Lung (tissue), 16 donors: Measurements from ENCODE around the gene APBA2. TPM values are rescaled to one million over a fixed set of nuclear protein-coding genes. Genes with fewer than 3 reads are reported as not detected.
A peak's percentile ranks its signal among the peaks of the same experiment; 100 is the strongest.
"Not testable (repeated sequence)": the region's sequence is repeated elsewhere in the genome, so short reads cannot be mapped to it uniquely, and the experiment has no call there.

ENCODE experiments used
- ATAC-seq: fragments of 200-7000 bp; cut with Tn5 transposase; one replicate; pipeline ENCODE4 v1.9.1; 2020; ENCODE audit warnings: moderate number of reproducible peaks; ENCODE audit not compliant: insufficient read depth, low FRiP score
- DNase-seq, 3 donors: peaks; one replicate each; pipeline ENCODE4 v3.0.0-alpha.2; 2013 to 2017
- H3K27ac ChIP-seq, 2 donors: one replicate each; pipeline ENCODE4 v1.5.1; 2013; ENCODE audit warnings: mild to moderate bottlenecking in 2 of 2, moderate library complexity in 2 of 2, control low read depth in 1 of 2, inconsistent platforms in 1 of 2, low read depth in 1 of 2, low read length in 1 of 2
- H3K27me3 ChIP-seq, 3 donors: one replicate each; pipeline ENCODE4 v1.5.1; 2013; ENCODE audit warnings: low read length in 2 of 3; ENCODE audit not compliant: control insufficient read depth in 3 of 3, insufficient read depth in 3 of 3
- H3K36me3 ChIP-seq, 4 donors: one replicate each; pipeline ENCODE4 v1.5.1; 2013; ENCODE audit warnings: low read length in 4 of 4, mild to moderate bottlenecking in 1 of 4, moderate library complexity in 1 of 4; ENCODE audit not compliant: control insufficient read depth in 4 of 4, insufficient read depth in 4 of 4
- H3K4me1 ChIP-seq, 5 donors: one replicate each; pipeline ENCODE4 v1.5.1; 2013; ENCODE audit warnings: low read length in 5 of 5, mild to moderate bottlenecking in 2 of 5, moderate library complexity in 1 of 5; ENCODE audit not compliant: control insufficient read depth in 5 of 5, insufficient read depth in 5 of 5
- H3K4me3 ChIP-seq: one replicate; pipeline ENCODE4 v1.5.1; 2013; ENCODE audit warnings: mild to moderate bottlenecking, control low read depth, moderate library complexity
- H3K9ac ChIP-seq, 2 donors: one replicate each; pipeline ENCODE4 v1.5.1; 2013; ENCODE audit warnings: low read length in 2 of 2, control low read depth in 1 of 2; ENCODE audit not compliant: insufficient read depth in 1 of 2
- H3K9me3 ChIP-seq, 4 donors: one replicate each; pipeline ENCODE4 v1.5.1; 2013; ENCODE audit warnings: low read length in 3 of 4, mild to moderate bottlenecking in 1 of 4, moderate library complexity in 1 of 4; ENCODE audit not compliant: control insufficient read depth in 4 of 4, insufficient read depth in 3 of 4
- CTCF ChIP-seq: IDR thresholded peaks from 2 replicates; pipeline ENCODE4 v1.5.1; 2012; ENCODE audit warnings: mild to moderate bottlenecking; ENCODE audit errors: control extremely low read depth, extremely low read depth
- WGBS, 2 donors: extraction: QIAGEN DNeasy Blood & Tissue Kit; methylation state at CpG; one replicate each; pipeline ENCODE4 v1.1.7; 2013; 5-methylcytosine and 5-hydroxymethylcytosine counted together
- long read RNA-seq, 5 donors: transcript quantifications; one replicate each; lab custom pipeline, GENCODE V29; 2026
- polyA plus RNA-seq, 2 donors: library from polyadenylated mRNA; stranded (reverse); fragments of 200-250 nt; gene quantifications; one replicate each; pipeline ENCODE4 v1.2.1, GENCODE V29; 2013
- total RNA-seq, 2 donors: library from RNA; depleted of rRNA in 1 of 2; stranded (reverse); fragments of >200 nt in 1 of 2; gene quantifications; one replicate each; pipeline ENCODE4 v1.2.1, GENCODE V29; 2014 to 2021
- donor health status: control.
- donor health status: control.
- donor health status: Bipolar disorder and iron deficiency.
- donor health status: healthy.
- donor health status: DM: yes; HTN: yes; CAD: no.

APBA2 gene
- 10 to 100 TPM in 1 of 2 donors, 1 to 10 TPM in 1; 5.2 to 18.3 TPM for total RNA-seq
- 1 to 10 TPM; 1.6 to 3.7 TPM for polyA plus RNA-seq
- long read RNA-seq, donor 1: 0 reads
- long read RNA-seq, donor 2: 0 reads
- long read RNA-seq, donor 3: 0 reads
- long read RNA-seq, donor 4: 0 reads
- long read RNA-seq, donor 5: 0 reads

GRCh38 chr15:28885630-28886430 lies at the start of gene APBA2:
APBA2 (plus strand) TSS chr15:28885974; CDS start chr15:29053885, 167,911 bp downstream.
- no peak for TF ChIP-seq CTCF
- DNase-seq (peak in 2 of 3 donors; percentile 68 to 71), ATAC-seq (peak; percentile 49)
- H3K36me3 ChIP-seq: no peaks in the 10 kb centered on the region
- H3K9me3 ChIP-seq: peaks cover 0 to 2% (median 0%) of the 10 kb centered on the region in 4 donors
- no peak within 1 kb of the TSS for H3K27ac ChIP-seq
- H3K27me3 ChIP-seq: peaks cover 0 to 6% (median 0%) of the 10 kb centered on the region in 3 donors
- H3K9ac ChIP-seq: peak within 1 kb of the TSS in 1 of 2 donors; percentile 10
- 0 to 1% methylated on average over 45 to 109 of the region's 109 CpGs for WGBS, 2 donors
- peak within 1 kb of the TSS; percentile 32 for H3K4me3 ChIP-seq
- peaks cover 0 to 21% (median 4%) of the 10 kb centered on the region in 5 donors for H3K4me1 ChIP-seq

DNA sequence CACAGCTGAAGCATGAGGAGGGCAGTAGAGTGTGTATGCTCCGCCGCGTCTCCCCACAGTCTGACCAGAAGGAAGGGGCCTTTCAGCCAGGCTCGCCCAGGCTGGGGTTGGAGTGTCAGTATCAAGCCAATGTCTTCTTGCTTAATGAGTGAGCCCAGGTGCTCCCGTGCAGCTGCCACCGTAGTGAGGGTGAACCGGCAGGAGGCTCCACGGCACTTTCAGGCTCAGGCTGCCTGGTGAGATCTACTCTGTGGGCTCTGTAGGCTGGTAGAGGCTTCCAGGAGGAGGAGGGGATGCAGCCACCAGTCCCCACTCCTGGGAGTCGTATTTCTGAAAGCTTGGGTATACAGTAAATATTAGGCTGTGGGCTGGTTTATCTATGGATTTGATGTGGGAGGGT lies 45.5 kb upstream of the APBA2 start:
- H3K4me1 ChIP-seq, H3K4me3 ChIP-seq, H3K27me3 ChIP-seq, H3K9ac ChIP-seq, H3K36me3 ChIP-seq, DNase-seq, H3K27ac ChIP-seq, H3K9me3 ChIP-seq, ATAC-seq: not testable (repeated sequence)
- 86 to 98% methylated on average over 4 to 8 of the region's 9 CpGs for WGBS, 2 donors

DNA sequence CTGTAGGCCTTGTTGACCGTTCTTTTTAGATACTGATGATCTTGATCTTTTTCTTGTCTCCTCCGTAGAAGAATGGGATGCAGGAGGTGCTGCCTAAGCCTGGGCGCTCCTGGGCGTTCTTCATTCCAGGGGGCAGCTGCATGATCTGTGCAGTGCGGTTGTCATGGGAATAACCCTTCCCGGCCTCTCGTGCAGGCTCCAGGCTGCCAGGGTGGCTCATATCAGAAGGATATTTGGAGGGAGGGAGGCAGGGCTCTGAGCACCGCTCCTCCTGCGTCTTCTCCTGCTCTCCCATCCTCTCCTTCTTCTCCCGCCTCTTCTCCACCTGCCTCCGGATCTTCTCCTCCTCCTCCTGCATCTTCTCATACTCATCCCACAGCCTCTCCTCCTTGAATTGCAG lies 43.6 kb upstream of the APBA2 start:
- not testable (repeated sequence) for ATAC-seq, H3K4me3 ChIP-seq, H3K27ac ChIP-seq, H3K36me3 ChIP-seq, H3K9me3 ChIP-seq, H3K27me3 ChIP-seq, H3K9ac ChIP-seq, DNase-seq, H3K4me1 ChIP-seq
- 85 to 89% methylated on average over 11 of the region's 11 CpGs for WGBS, 2 donors

DNA sequence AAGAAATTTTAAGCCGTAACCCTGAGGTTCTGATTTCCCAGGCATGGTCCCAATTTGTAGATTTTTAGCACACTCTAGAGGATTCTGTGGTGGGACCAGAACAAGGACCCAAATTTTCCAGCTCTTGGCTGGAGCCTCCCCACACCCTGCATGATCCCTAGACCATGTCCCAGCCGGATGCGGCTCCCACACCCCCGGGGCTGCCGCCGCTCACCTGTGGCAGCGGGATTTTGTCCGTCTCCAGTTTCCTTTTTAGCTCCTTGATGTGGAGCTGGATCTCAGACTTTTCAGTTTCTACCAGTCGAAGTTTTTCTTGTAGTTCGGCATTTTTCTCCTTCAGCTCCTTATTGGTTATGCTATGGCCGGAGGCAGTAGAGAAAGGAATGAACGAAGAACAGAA lies 42.3 kb upstream of the APBA2 start:
- H3K27ac ChIP-seq, H3K36me3 ChIP-seq, H3K9ac ChIP-seq, H3K9me3 ChIP-seq, ATAC-seq, H3K4me1 ChIP-seq, DNase-seq, H3K4me3 ChIP-seq, H3K27me3 ChIP-seq: not testable (repeated sequence)
- 96 to 97% methylated on average over 12 of the region's 12 CpGs for WGBS, 2 donors

GRCh38 chr15:28844147-28844546 lies 41.6 kb upstream of the APBA2 start:
- not testable (repeated sequence) for H3K27me3 ChIP-seq, H3K27ac ChIP-seq, H3K4me3 ChIP-seq, H3K4me1 ChIP-seq, H3K9ac ChIP-seq, DNase-seq, H3K36me3 ChIP-seq, H3K9me3 ChIP-seq, ATAC-seq
- WGBS, 2 donors: 75 to 77% methylated on average over 7 to 8 of the region's 14 CpGs

- not testable (repeated sequence) for H3K4me3 ChIP-seq, H3K9ac ChIP-seq, H3K9me3 ChIP-seq, ATAC-seq, H3K36me3 ChIP-seq, DNase-seq, H3K27ac ChIP-seq, H3K27me3 ChIP-seq, H3K4me1 ChIP-seq
- WGBS, 2 donors: 57 to 62% methylated on average over 5 of the region's 5 CpGs
Measured at GRCh38 chr15:28847247-28847646, 38.5 kb upstream of the APBA2 start.

DNA sequence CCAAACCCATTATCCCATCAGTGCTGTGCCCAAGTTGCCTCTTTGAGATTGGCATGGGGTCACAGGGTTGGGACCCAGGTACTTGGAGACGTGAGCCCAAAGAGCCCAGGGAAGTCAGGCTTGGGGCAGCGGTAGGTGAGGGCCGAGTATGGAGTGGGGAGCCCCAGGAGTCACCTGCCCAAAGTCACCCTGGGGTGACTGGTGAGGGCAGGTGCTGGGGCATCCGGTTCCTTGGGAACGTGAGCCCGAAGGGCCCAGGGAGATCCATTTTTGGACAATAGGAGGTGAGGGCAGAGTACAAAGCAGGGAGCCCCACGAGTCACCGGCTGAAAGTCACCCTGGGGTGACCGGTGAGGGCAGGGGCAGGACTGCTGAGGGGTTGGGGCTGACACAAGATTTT lies 37.8 kb upstream of the APBA2 start:
- H3K4me3 ChIP-seq, H3K9ac ChIP-seq, H3K27ac ChIP-seq, ATAC-seq, H3K36me3 ChIP-seq, H3K27me3 ChIP-seq, H3K4me1 ChIP-seq, DNase-seq, H3K9me3 ChIP-seq: not testable (repeated sequence)
- 92 to 97% methylated on average over 7 to 9 of the region's 9 CpGs for WGBS, 2 donors
